HepG2 (cell line): ENCODE measurements around the gene SYNGAP1. TPM values are rescaled to one million over a fixed set of nuclear protein-coding genes. Genes with fewer than 3 reads are reported as not detected.

Experiments
- CTCF ChIP-seq: sonication (generic); formaldehyde crosslinking; IDR thresholded peaks from 2 replicates; pipeline ENCODE4 v1.5.0; 2020; ENCODE audit warnings: mild to moderate bottlenecking, missing genetic modification reagents, moderate library complexity
- GLMP ChIP-seq: sonication (generic); formaldehyde crosslinking; IDR thresholded peaks from 2 replicates; pipeline ENCODE4 v1.9.0; 2021; ENCODE audit warnings: missing genetic modification reagents, mild to moderate bottlenecking, borderline replicate concordance
- HMG20B ChIP-seq: conservative IDR thresholded peaks from 2 replicates; pipeline ENCODE4 v1.6.1; 2016; ENCODE audit warnings: missing genetic modification reagents, missing compliant biosample characterization
- TEAD2 ChIP-seq: sonication (generic); formaldehyde crosslinking; IDR thresholded peaks from 2 replicates; pipeline ENCODE4 v1.9.0; 2021; ENCODE audit warnings: missing genetic modification reagents
- ZNF572 ChIP-seq: sonication (generic); formaldehyde crosslinking; IDR thresholded peaks from 2 replicates; pipeline ENCODE4 v1.5.1; 2020; ENCODE audit warnings: mild to moderate bottlenecking, missing genetic modification reagents
- ZNF740 ChIP-seq: sonication (generic); formaldehyde crosslinking; IDR thresholded peaks from 2 replicates; pipeline ENCODE4 v1.4.0; 2020; ENCODE audit warnings: missing genetic modification reagents
- polyA plus RNA-seq, 8 experiments: library from polyadenylated mRNA; depleted of rRNA in 3 of 8; stranded (reverse) in 7 of 8; unstranded in 1 of 8; fragments of >200 nt; fragmentation: Illumina TruSeq in 4 of 8; extraction: Trizol in 4 of 8; gene quantifications; 2 replicates each; pipeline versions ENCODE4 v1.2.1 to v1.2.3, GENCODE V29; 2011 to 2016; ENCODE audit warnings: low read depth in 4 of 8, missing spikeins in 1 of 8, mixed read lengths in 1 of 8; ENCODE audit not compliant: insufficient read depth in 1 of 8
- total RNA-seq, 5 experiments: library from RNA; depleted of rRNA; stranded (reverse); fragments of >200 nt; fragmentation: Illumina TruSeq; extraction: Trizol; gene quantifications; 2 replicates each; pipeline ENCODE4 v1.2.3, GENCODE V29; 2016; ENCODE audit warnings: low read depth in 1 of 5
- TF ChIP-seq, protein P1 (sequence below): sonication (generic); formaldehyde crosslinking; IDR thresholded peaks from 2 replicates; pipeline ENCODE4 v1.8.1; 2023; ENCODE audit warnings: mild to moderate bottlenecking, missing genetic modification reagents, borderline replicate concordance

Gene SYNGAP1
- total and polyA plus RNA-seq, 2 of the 13 experiments (the other 11 are each of a cell fraction or from before 2014, with no cell fraction given), result 0.75 to 1.1 TPM

- TF ChIP-seq CTCF (CRISPR knock-in tag), result peak; percentile 37
- TF ChIP-seq ZNF572, result no peak
- TF ChIP-seq HMG20B, result no peak
- TF ChIP-seq, protein P1, sequence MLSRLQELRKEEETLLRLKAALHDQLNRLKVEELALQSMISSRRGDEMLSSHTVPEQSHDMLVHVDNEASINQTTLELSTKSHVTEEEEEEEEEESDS (CRISPR knock-in tag), result no peak
- peak; percentile 49; the same call in 1 of the 2 replicates for TF ChIP-seq ZNF740 (CRISPR knock-in tag)
- TF ChIP-seq GLMP (CRISPR knock-in tag), result no peak
- TF ChIP-seq TEAD2 (CRISPR knock-in tag), result no peak
These were observed 7.8 kb downstream of the SYNGAP1 start (continued) for GRCh38 chr6:33427585-33428223.
